ENCODE measurements around the gene TMOD2.
A peak's percentile ranks its signal among the peaks of the same experiment; 100 is the strongest.

TMOD2 gene

DNA sequence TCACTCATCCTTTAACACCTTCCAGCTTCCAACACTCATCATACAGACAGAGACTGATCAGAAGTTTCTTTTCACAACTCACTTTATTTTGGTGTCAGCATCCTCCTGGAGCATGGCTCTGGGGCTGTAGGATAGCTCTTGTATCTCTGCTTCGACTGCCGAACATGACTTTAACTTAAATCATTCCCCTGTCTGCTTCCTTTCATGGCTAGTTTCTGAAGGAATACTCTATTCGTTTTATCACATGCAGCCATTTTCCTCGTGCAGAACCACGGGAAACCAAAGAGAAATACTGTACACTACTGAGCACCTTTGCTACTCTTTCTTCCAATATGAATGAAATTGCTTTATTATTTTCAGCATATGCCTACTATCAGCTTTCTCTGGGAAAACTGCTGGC lies 2.1 kb upstream of the TMOD2 start:
- TF ChIP-seq, protein P1, sequence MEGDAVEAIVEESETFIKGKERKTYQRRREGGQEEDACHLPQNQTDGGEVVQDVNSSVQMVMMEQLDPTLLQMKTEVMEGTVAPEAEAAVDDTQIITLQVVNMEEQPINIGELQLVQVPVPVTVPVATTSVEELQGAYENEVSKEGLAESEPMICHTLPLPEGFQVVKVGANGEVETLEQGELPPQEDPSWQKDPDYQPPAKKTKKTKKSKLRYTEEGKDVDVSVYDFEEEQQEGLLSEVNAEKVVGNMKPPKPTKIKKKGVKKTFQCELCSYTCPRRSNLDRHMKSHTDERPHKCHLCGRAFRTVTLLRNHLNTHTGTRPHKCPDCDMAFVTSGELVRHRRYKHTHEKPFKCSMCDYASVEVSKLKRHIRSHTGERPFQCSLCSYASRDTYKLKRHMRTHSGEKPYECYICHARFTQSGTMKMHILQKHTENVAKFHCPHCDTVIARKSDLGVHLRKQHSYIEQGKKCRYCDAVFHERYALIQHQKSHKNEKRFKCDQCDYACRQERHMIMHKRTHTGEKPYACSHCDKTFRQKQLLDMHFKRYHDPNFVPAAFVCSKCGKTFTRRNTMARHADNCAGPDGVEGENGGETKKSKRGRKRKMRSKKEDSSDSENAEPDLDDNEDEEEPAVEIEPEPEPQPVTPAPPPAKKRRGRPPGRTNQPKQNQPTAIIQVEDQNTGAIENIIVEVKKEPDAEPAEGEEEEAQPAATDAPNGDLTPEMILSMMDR (conservative IDR thresholded peaks at IDR 0.05; ENCODE audit: control insufficient read depth, insufficient read depth, low read depth, low read length) = no peak
- DNase-seq (ENCODE audit: low read depth) = no peak
- H3K4me3 ChIP-seq (ENCODE audit: control insufficient read depth, low read depth, low read length) = no peak overlapping the region

DNA sequence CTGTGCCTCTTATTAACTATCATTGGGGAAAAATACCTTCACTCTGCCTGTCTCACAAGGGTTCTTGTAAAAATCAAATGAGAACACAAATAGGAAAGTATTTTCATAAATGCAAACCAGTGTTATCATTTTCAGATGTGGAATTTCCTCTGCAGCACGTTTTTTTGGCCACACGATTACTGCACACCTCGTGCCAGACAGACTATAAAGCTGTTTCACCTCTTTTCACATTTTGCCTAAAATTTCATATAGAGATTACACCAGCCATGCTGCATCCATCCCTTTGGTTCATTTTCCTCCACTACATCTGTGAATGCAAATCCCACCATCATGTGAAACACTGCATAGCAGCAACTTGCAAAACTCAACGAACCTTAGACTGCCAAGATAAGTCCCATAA lies 1.2 kb upstream of the TMOD2 start:
- H3K4me3 ChIP-seq (ENCODE audit: control insufficient read depth, low read depth, low read length) = no peak overlapping the region
- TF ChIP-seq, protein P1 (conservative IDR thresholded peaks at IDR 0.05; ENCODE audit: control insufficient read depth, insufficient read depth, low read depth, low read length) = no peak
- DNase-seq (ENCODE audit: low read depth) = no peak

DNA sequence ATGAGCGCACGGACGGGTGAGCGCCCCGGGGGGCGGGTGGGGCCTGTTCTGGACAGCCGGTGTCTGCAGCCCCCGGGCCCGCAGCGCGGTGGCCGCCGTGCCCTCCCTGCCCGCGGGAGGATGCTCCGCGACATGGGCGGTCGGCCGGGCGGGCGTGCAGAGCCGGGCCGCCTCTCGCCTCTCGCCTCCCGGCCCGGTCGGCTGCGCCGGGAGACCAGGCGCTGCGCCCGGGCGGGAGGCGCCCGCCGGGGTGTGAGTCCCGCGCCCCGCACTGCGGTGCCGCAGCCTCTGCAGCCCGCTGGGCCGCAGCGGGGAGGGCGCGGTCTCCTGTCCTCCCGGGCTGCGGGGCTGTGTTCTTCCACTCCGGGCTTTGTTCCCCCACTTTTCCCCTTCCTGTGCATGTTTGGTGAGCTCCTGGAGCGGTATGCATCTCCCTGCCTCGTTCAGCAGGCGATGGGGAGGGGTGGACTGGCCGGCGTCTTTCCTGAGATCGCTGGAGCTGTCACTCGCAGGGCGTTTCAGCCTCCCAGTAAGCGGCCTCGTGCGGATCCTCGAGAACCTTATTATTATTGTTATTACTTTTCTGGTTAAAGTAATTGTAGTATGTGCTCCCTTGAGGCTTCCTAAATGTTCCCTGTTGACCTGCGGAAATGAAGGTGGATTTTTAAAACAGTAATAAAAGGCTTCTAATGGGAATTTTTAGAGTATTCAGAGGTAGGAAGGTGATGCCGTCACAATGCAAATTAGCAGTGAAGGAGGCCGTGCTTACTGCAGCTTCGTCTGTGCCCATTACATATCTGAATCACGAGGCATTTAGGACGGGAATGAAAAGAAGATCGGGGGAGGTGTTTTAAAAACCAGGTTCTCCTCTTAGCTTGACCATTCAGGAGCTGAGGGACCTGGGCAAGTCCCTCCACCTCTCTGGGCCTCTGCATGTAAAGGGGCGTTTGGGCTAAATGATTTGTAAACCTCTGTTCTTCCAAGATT lies 593 bp downstream of the TMOD2 start:
- no peak for DNase-seq (ENCODE audit: low read depth)
- H3K4me3 ChIP-seq (ENCODE audit: control insufficient read depth, low read depth, low read length) = peak overlapping the region; percentile 64
- TF ChIP-seq, protein P1 (conservative IDR thresholded peaks at IDR 0.05; ENCODE audit: control insufficient read depth, insufficient read depth, low read depth, low read length) = no peak

DNA sequence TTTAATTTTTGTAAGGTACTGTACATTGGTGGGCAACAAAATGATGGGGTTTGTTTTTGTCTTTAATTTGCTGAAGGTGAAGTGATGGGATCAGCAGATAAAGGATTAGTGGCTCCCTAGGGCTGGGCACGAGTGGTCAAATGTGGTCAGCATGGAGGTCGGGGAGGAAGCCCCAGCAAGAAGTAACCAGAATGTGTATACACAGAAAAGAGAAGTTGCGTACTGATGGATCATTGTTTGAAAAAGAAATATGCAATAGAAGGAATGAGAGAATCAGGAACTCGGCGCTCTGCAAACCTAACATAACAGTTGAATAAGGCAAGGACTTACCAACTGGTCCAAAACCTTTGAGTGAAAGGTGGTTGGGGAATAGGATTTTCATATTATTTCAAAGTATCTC lies 1.5 kb downstream of the TMOD2 start:
- no peak overlapping the region for H3K4me3 ChIP-seq (ENCODE audit: control insufficient read depth, low read depth, low read length)
- TF ChIP-seq, protein P1 (conservative IDR thresholded peaks at IDR 0.05; ENCODE audit: control insufficient read depth, insufficient read depth, low read depth, low read length) = no peak
- no peak for DNase-seq (ENCODE audit: low read depth)

DNA sequence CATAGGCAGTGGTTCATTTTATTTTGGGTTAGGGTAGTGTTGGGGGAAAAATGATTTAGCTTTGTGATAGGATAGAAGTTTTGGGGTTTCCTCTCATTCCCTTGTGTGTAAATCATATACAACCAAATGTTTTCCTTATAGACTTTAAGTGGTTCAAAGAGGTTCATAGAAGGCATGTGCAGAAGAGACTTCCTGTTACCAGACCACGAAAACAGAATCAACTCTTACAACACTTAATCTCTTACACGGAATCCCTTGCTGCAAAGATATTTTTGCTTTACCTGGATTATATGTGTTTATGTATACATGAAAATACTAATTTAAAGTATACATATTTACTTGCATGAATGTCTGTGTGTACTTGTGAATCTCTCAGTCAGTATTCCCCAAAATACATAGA lies 2.9 kb downstream of the TMOD2 start:
- H3K4me3 ChIP-seq (ENCODE audit: control insufficient read depth, low read depth, low read length) = no peak overlapping the region
- DNase-seq (ENCODE audit: low read depth) = no peak

DNA sequence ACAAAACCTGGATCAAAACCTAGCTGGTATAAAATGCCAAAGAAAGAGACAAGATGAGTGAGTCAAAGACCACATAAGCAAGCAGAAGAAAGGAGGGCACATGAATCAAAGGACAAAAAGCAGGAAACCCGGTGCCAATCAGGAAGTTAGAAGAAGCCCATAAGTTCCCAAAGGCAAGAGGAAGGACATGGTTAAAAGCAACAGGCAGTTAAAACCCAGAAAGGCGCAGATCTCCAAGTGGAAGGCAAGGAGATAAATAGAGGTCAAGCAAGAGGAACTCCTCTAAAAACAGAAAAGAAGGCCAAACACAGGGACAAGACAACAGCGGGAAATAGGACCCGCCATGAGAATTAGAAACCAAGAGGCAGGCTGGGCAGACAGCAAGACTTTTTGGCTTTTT lies 4.4 kb downstream of the TMOD2 start:
- no peak for DNase-seq (ENCODE audit: low read depth)

More for the DNA sequence above, 2.9 kb downstream of the TMOD2 start:
- TF ChIP-seq, protein P1 (conservative IDR thresholded peaks at IDR 0.05; ENCODE audit: control insufficient read depth, insufficient read depth, low read depth, low read length) = no peak

More for the DNA sequence above, 4.4 kb downstream of the TMOD2 start:
- no peak overlapping the region for H3K4me3 ChIP-seq (ENCODE audit: control insufficient read depth, low read depth, low read length)
- TF ChIP-seq, protein P1 (conservative IDR thresholded peaks at IDR 0.05; ENCODE audit: control insufficient read depth, insufficient read depth, low read depth, low read length) = no peak

All from fibroblast of mammary gland (primary cell).